GM12864 (cell line): Measurements from ENCODE around the gene PEX19.
A peak's percentile ranks its signal among the peaks of the same experiment; 100 is the strongest.

Experiments used
- DNase-seq: peaks from one replicate; pipeline ENCODE4 v3.0.0-alpha.2; 2011; ENCODE audit warnings: low read depth
- H3K4me3 ChIP-seq: 2 replicates; pipeline ENCODE4 v1.5.1; 2011; ENCODE audit warnings: mild to moderate bottlenecking, low read depth, low read length, control low read depth
- TF ChIP-seq, protein P1 (sequence below): IDR thresholded peaks from 2 replicates; pipeline ENCODE4 v1.5.1; 2011; ENCODE audit warnings: low read depth, mild to moderate bottlenecking, moderate library complexity, low read length, control low read depth, inconsistent platforms; ENCODE audit errors: missing control alignments

PEX19 gene

DNA sequence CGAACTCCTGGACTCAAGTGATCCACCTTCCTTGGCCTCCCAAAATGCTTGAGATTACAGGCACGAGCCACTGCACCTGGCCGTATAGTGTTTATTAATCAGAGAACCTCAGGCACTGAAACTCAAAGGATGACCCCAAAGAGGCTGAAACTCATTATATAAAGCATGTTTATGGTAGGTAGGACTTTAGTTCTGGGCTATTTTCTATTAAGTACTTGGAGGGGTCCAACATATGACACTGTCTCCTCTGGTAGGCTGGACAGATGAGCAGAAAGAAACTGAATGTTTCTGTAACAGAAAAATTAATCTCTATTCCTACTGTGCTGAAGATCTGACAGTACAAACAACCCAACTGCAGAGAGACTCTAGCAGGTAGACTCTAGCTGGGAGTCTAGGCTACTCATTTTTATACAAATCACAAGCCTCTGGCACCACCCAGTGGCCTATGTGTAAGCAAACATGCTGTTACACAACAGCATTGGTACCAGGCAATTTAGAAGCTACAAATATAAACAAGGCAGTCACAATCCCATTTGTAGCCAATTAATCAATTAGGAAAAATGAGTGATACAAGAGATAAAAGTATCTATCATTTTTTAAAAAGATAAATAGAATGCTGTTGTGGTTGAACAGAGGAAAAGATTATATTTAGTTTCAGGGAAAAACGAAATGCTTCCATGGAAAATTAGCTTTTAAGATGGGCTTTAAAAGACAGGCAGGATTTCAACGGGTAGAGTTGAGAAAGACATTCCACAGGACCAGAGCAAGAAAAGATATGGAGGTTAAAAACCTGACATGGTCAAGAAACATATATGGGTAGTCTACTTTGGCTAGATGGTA lies 33.0 kb downstream of the PEX19 start:
- H3K4me3 ChIP-seq, result no peak overlapping the region
- DNase-seq, result peak; percentile 45
- TF ChIP-seq, protein P1, sequence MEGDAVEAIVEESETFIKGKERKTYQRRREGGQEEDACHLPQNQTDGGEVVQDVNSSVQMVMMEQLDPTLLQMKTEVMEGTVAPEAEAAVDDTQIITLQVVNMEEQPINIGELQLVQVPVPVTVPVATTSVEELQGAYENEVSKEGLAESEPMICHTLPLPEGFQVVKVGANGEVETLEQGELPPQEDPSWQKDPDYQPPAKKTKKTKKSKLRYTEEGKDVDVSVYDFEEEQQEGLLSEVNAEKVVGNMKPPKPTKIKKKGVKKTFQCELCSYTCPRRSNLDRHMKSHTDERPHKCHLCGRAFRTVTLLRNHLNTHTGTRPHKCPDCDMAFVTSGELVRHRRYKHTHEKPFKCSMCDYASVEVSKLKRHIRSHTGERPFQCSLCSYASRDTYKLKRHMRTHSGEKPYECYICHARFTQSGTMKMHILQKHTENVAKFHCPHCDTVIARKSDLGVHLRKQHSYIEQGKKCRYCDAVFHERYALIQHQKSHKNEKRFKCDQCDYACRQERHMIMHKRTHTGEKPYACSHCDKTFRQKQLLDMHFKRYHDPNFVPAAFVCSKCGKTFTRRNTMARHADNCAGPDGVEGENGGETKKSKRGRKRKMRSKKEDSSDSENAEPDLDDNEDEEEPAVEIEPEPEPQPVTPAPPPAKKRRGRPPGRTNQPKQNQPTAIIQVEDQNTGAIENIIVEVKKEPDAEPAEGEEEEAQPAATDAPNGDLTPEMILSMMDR, result peak; percentile 61

GRCh38 chr1:160251011-160251410 lies 33.9 kb downstream of the PEX19 start:
- no peak overlapping the region for H3K4me3 ChIP-seq
- no peak for DNase-seq
- TF ChIP-seq, protein P1, result no peak

- no peak for DNase-seq
- TF ChIP-seq, protein P1, result no peak
- H3K4me3 ChIP-seq, result no peak overlapping the region
Observed at GRCh38 chr1:160247053-160247452, 37.9 kb downstream of the PEX19 start.

- TF ChIP-seq, protein P1, result no peak
- DNase-seq, result no peak
- H3K4me3 ChIP-seq, result no peak overlapping the region
Observed at GRCh38 chr1:160245434-160245833, 39.5 kb downstream of the PEX19 start.

GRCh38 chr1:160244209-160244608 lies 40.7 kb downstream of the PEX19 start:
- DNase-seq, result no peak
- TF ChIP-seq, protein P1, result no peak
- no peak overlapping the region for H3K4me3 ChIP-seq

GRCh38 chr1:160243767-160244166 lies 41.2 kb downstream of the PEX19 start:
- DNase-seq, result no peak
- TF ChIP-seq, protein P1, result no peak
- H3K4me3 ChIP-seq, result no peak overlapping the region
